ENCODE results near the gene CDH23. TPM values are rescaled to one million over a fixed set of nuclear protein-coding genes. Genes with fewer than 3 reads are reported as not detected.
A peak's percentile ranks its signal among the peaks of the same experiment; 100 is the strongest.

The CDH23 gene
- total RNA-seq, 1 donor, result 0.36 TPM

- H3K36me3 ChIP-seq (ENCODE audit: insufficient read depth, low read length), result no peaks in the 10 kb centered on the region
- H3K4me3 ChIP-seq (ENCODE audit: insufficient read depth, low read length), result no peak overlapping the region
- H3K27me3 ChIP-seq (ENCODE audit: insufficient read depth, low read length), result peaks cover 38% of the 10 kb centered on the region
- TF ChIP-seq, protein P1, sequence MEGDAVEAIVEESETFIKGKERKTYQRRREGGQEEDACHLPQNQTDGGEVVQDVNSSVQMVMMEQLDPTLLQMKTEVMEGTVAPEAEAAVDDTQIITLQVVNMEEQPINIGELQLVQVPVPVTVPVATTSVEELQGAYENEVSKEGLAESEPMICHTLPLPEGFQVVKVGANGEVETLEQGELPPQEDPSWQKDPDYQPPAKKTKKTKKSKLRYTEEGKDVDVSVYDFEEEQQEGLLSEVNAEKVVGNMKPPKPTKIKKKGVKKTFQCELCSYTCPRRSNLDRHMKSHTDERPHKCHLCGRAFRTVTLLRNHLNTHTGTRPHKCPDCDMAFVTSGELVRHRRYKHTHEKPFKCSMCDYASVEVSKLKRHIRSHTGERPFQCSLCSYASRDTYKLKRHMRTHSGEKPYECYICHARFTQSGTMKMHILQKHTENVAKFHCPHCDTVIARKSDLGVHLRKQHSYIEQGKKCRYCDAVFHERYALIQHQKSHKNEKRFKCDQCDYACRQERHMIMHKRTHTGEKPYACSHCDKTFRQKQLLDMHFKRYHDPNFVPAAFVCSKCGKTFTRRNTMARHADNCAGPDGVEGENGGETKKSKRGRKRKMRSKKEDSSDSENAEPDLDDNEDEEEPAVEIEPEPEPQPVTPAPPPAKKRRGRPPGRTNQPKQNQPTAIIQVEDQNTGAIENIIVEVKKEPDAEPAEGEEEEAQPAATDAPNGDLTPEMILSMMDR (IDR thresholded peaks at IDR 0.05; ENCODE audit: extremely low read depth, low read depth, low read length), result no peak
- H3K9me3 ChIP-seq (ENCODE audit: low read depth, low read length), result no peaks in the 10 kb centered on the region
- H4K20me1 ChIP-seq (ENCODE audit: insufficient read depth, low read length), result no peaks in the 10 kb centered on the region
- no peaks in the 10 kb centered on the region for H3K79me2 ChIP-seq (ENCODE audit: insufficient read depth, low read length)
- H3K4me1 ChIP-seq (ENCODE audit: insufficient read depth, low read length), result no peaks in the 10 kb centered on the region
- H3K4me2 ChIP-seq (ENCODE audit: insufficient read depth, low read length), result no peak overlapping the region
- no peak overlapping the region for H2AFZ ChIP-seq (ENCODE audit: low read length)
- no peak for DNase-seq (ENCODE audit: insufficient read length, low spot score, missing footprints)
- no peak overlapping the region for H3K27ac ChIP-seq (ENCODE audit: low read depth, low read length)
Observed at GRCh38 chr10:71588685-71589084, 192.0 kb downstream of the CDH23 start.

DNA sequence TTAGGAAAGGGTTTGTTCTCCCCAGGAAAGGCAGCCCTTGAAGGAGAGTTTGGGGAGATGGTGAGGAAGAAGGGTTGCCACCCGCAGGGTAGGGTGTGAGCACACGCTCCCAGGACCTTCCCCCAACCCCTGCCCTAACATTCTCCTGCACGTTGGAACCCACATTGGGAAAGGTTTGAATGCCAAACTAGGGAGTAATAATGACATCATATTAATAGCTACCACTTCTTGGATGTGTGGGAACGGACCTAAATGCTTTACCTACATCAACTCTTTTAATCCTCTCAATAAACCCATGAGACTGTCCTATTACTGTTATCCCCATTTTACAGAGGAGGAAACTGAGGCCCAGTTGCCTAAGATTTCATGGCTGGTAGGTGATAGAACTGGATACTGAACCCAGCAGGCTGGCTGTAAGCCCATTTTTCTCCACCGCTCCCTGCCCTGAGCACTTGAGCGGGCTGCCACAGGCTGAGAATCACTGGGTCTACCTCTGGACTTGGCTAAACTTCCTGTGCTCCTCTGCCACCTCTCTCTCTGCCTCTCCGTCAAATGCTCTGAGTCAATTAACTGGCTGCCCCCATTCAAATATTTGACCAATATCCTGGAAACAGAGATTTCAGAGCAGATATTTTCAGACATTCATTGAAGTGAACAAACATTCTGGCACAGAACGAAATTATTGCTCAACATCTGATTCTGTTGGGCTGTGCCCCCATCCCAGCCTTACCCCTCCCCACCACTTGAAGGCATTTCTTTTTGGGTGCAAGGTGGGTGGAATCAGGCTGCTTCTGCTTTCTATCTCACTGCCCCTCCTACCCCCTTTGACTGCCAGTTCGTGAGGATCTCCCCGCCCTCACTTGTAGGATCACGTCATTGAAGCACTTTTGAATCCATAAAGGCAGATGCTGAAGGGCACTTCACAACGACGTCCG lies 193.2 kb downstream of the CDH23 start:
- TF ChIP-seq, protein P1 (IDR thresholded peaks at IDR 0.05; ENCODE audit: extremely low read depth, low read depth, low read length), result no peak
- Histone ChIP-seq H4K20me1 (ENCODE audit: insufficient read depth, low read length) (no peaks in the 10 kb centered on the region), H3K9me3 (ENCODE audit: low read depth, low read length) (no peaks in the 10 kb centered on the region), H3K4me2 (ENCODE audit: insufficient read depth, low read length) (no peak overlapping the region), H2AFZ (ENCODE audit: low read length) (no peak overlapping the region), H3K27ac (ENCODE audit: low read depth, low read length) (no peak overlapping the region), H3K79me2 (ENCODE audit: insufficient read depth, low read length) (no peaks in the 10 kb centered on the region), H3K4me1 (ENCODE audit: insufficient read depth, low read length) (no peaks in the 10 kb centered on the region), H3K27me3 (ENCODE audit: insufficient read depth, low read length) (peaks cover 38% of the 10 kb centered on the region), H3K4me3 (ENCODE audit: insufficient read depth, low read length) (no peak overlapping the region), H3K36me3 (ENCODE audit: insufficient read depth, low read length) (no peaks in the 10 kb centered on the region)
- no peak for DNase-seq (ENCODE audit: insufficient read length, low spot score, missing footprints)

DNA sequence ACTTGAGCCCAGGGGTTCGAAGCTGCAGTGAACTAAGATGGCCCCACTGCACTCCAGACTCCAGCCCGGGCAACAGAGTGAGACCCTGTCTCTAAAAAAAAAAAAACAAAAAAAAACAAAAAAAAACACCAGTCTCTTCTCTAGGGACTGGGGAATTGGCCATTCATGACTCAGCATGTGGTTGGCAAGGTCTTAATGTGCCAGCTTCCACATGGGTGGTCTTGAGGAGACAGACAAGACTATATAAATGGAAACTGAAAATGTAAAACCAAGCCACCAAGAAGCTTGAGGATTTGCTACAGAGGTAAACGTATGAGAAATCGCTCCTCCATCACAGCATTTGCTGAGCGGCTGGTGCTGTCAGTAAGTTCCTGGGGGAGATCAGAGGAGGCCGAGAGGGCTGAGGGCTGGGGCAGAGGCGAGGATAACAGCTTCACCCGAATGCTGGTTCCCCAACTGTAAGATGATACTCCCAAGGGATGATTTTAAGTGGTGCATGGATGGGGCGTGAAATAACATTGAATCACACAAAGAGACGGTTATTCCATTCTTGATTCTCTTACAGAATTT lies 194.1 kb downstream of the CDH23 start:
- no peaks in the 10 kb centered on the region for H3K36me3 ChIP-seq (ENCODE audit: insufficient read depth, low read length)
- peaks cover 36% of the 10 kb centered on the region for H3K27me3 ChIP-seq (ENCODE audit: insufficient read depth, low read length)
- no peak for DNase-seq (ENCODE audit: insufficient read length, low spot score, missing footprints)
- no peaks in the 10 kb centered on the region for H3K4me1 ChIP-seq (ENCODE audit: insufficient read depth, low read length)
- TF ChIP-seq, protein P1 (IDR thresholded peaks at IDR 0.05; ENCODE audit: extremely low read depth, low read depth, low read length), result no peak
- H3K27ac ChIP-seq (ENCODE audit: low read depth, low read length), result no peak overlapping the region
- H3K9me3 ChIP-seq (ENCODE audit: low read depth, low read length), result no peaks in the 10 kb centered on the region
- no peaks in the 10 kb centered on the region for H3K79me2 ChIP-seq (ENCODE audit: insufficient read depth, low read length)
- no peaks in the 10 kb centered on the region for H4K20me1 ChIP-seq (ENCODE audit: insufficient read depth, low read length)
- H3K4me3 ChIP-seq (ENCODE audit: insufficient read depth, low read length), result no peak overlapping the region
- no peak overlapping the region for H3K4me2 ChIP-seq (ENCODE audit: insufficient read depth, low read length)
- no peak overlapping the region for H2AFZ ChIP-seq (ENCODE audit: low read length)

DNA sequence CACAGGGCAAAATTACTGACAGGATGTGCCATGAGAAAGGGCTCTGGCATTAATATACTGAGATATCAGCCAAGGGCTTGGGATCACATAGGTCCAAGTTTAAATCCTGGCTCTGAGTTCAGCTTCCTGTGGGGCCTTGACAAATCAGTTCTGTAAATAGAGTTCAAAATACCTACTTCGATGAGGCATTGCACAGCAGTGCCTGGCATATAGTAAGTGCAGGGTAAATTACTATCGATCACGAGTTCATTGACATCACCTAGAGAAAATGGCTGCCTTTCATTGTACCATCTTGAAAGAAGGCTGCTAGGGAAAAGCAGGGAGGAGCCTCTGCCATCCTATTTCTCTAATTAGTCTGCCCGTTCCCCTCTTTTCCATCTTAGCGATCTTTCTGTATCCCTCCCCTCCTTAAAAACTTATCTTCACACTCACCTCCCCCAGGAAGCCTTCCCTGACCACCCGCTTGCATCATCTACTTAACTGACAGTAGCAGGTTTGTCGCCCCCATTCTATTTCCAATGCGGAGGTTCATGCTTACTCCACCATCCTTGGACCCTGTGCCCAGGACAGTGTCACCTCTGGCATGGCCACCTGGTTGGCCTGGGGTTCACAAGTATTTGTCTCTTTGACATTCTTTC lies 198.3 kb downstream of the CDH23 start:
- TF ChIP-seq, protein P1 (IDR thresholded peaks at IDR 0.05; ENCODE audit: extremely low read depth, low read depth, low read length), result no peak
- H3K27ac ChIP-seq (ENCODE audit: low read depth, low read length), result no peak overlapping the region
- H2AFZ ChIP-seq (ENCODE audit: low read length), result no peak overlapping the region
- H3K4me3 ChIP-seq (ENCODE audit: insufficient read depth, low read length), result no peak overlapping the region
- H3K4me1 ChIP-seq (ENCODE audit: insufficient read depth, low read length), result peaks cover 4% of the 10 kb centered on the region
- peak; percentile 50 for DNase-seq (ENCODE audit: insufficient read length, low spot score, missing footprints)
- H3K9me3 ChIP-seq (ENCODE audit: low read depth, low read length), result no peaks in the 10 kb centered on the region
- H3K79me2 ChIP-seq (ENCODE audit: insufficient read depth, low read length), result no peaks in the 10 kb centered on the region
- H3K36me3 ChIP-seq (ENCODE audit: insufficient read depth, low read length), result no peaks in the 10 kb centered on the region
- H3K4me2 ChIP-seq (ENCODE audit: insufficient read depth, low read length), result no peak overlapping the region
- H4K20me1 ChIP-seq (ENCODE audit: insufficient read depth, low read length), result no peaks in the 10 kb centered on the region
- peaks cover 19% of the 10 kb centered on the region for H3K27me3 ChIP-seq (ENCODE audit: insufficient read depth, low read length)
